CD4-positive, alpha-beta T cell treated with Interleukin-6 at 100 ng/mL for 8 hours (primary cell): Measurements from ENCODE around the gene HES6.
"Not testable (repeated sequence)": the region's sequence is repeated elsewhere in the genome, so short reads cannot be mapped to it uniquely, and the experiment has no call there.

ENCODE experiments used
- DNase-seq: peaks from one replicate; pipeline ENCODE4 v3.0.0-alpha.2; 2020; ENCODE audit warnings: mixed read lengths, low spot score

HES6 gene

DNA sequence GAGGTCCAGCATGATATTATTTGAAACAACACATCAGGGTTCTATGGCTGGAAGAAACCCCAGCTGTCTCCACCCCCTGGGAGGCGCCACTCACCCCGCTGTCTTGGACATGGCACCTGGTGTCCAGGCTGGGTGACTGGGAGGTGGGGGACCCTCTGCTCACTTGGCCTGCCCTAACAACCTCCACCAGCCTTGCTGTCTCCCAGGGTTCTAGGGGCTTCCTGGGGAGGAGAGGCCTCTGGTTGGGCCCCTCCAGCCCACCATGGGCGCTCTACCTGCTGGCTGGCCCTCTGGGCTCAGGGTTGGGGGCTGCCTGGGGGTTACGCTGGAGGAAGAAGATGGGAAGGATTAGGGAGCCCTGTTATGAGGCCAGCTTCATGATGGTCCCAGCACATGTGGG lies 32.3 kb upstream of the HES6 start:
- no peak for DNase-seq

DNA sequence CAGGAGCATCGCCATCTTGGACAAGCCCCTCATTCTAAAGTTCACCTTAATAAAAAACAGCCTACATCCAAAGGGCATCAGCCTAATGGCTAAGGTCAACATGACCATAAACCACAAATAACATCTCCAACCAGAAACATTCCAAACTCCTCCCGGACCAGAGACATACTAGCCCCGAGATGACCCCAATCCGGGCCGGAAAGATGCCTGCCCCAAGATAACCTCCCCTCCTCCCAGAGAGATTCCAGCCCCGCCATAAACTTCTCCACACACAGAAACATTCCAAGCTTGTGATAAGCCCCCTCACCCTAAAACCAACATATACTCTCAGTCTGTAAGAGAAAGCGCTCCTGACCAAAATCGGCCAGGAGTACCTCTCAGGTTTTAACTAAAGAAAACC lies 31.8 kb upstream of the HES6 start:
- not testable (repeated sequence) for DNase-seq

DNA sequence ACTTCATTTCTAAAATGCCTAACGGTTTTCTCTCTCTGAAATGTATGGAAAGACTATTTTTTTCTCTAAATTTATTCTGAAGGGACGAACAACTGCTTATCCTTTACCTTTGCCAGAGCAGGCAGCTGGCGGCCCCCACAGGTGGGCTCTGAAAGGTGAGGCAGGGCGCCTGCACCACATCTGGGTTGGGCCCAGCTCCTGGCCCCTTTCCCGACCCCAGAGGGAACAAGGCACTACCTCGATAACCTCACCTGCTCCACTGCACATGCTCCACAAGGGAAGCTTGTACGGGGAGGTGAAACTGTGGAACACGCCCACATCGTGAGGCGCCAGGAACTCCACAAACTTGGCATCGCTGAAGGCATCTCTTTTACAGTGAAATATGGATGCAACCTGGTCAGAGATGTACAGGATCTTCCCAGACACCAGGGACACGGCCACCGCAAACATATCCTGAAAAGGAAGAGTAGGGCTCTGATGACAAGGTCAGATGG lies 31.3 kb upstream of the HES6 start:
- no peak for DNase-seq

DNA sequence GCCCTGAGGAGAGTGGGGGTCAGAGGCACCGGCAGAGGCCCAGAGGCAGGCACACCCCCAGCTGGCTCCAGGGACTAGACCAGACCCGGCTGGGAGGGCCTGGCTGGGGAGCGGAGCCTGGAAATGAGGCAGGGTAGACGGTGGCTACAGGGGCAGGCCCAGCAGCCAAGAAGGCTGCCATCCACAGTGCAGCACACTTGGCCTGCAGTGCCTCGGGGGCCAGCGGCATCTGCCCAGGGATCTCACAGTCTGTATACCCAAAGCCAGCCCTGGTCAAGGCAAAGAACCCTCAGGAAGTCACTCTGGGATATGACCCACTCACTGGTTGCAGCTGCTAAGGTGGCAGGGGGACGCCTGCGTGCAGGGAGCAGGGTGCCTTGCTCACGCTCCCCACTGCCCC lies 30.8 kb upstream of the HES6 start:
- no peak for DNase-seq

DNA sequence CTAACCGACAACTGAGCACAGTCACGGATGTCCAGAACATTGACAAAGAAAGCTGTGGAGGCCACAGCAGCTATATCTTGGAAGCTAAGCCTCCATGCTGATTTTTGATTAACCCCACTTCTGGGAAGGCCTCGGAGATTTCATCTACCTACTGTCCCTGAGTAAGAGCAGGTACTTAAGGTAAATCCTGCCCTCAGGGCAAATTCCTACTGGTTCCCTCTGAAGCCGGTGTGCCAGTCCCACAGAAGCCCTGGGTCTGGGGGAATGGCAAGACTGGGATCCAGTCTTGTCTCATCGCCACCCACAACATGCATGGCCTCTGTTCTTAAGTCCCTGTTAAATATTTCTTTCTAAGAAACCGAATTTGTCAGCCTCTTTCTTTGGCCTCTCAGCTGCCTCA lies 29.9 kb upstream of the HES6 start:
- no peak for DNase-seq

DNA sequence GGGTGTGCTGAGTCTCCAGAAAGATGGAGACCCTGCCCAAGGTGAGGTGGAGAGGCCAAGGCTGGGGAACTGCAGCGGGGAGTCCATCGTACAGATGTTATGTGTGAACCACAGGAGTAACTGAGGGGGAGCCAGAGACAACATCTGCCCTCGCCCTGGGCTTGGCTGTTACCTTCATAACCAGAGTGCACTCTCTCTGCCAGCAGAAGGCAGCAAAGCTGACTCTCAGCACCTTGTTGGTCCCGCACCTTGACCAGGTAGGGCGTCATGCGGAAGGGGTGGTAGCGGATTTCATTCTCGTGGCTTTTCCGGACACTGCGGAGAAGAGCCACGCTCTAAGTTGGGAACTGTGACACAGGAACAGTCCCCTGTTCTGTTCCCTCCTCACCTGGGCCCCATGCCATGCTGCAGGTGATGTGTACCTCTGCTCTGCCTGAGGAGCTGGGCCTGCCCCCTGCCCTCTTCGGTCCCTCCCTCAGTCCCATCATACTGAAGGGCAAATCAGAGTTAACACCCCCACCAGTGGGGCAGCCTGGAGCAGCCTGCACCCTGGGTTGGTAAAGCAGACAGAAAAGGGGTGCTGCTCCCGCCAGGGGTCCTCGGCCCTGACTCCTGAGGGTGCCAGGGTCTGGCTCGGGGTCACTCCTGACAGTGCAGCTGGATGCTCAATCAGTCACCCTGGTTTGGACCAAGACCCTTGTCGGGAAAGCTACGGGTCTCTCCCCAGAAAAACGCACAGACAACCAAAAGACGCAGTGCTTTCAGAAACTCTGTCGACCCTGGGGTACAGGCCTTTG lies 28.2 kb upstream of the HES6 start:
- DNase-seq = no peak

DNA sequence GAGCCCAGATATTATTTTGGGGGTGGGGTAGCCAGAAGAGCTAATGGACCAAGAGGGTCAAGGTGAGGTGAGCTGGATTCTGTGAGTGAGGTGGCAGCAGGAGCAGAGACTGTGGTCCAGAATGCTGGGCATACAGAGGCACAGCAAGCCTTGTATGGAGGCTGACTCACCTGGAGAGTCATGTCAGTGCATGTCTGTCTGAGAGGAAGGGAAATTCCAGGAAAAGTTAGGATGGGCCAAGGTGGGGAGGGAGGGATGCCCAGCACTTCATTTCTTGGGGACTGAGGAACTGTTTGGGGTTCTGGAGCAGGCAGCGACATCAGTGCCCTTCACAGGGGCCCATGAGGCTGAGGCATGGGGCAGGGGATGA lies 27.5 kb upstream of the HES6 start:
- DNase-seq = no peak

DNA sequence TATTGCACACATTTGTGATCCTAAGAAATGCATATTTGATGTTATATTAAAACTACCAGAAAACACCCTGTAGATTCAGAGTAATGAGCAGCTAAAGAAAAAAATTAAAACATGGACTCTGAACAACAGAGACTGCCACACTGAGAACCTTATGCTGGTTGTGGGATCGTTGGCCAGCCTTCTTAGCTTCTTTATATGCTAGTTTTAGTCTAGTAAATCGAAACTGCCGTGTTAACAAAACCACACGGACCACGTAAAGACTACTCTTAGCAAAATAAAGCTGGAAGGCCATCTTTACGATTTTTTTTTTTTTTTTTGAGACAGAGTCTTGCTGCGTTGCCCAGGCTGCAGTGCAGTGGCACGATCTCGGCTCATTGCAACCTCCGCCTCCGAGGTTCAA lies 25.8 kb upstream of the HES6 start:
- DNase-seq = no peak

DNA sequence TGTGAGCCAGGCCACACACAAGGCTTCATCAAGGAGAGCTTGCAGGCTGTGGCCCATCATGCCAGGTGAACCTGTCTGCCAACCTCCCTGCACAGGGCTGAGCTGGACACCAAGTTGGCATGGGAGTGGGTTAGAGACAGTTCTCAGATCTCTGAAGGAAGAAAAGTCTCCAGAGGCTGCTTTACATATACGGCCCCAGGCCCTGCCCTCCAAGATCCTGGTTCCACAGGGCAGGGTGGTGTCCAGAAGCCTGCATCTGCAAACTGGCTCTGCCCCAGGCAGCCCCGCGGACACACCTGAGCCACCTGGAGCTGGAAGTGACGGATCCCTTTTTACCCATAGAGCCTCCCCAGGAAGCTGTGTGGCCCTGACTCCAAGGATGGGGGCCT lies 24.2 kb upstream of the HES6 start:
- no peak for DNase-seq

DNA sequence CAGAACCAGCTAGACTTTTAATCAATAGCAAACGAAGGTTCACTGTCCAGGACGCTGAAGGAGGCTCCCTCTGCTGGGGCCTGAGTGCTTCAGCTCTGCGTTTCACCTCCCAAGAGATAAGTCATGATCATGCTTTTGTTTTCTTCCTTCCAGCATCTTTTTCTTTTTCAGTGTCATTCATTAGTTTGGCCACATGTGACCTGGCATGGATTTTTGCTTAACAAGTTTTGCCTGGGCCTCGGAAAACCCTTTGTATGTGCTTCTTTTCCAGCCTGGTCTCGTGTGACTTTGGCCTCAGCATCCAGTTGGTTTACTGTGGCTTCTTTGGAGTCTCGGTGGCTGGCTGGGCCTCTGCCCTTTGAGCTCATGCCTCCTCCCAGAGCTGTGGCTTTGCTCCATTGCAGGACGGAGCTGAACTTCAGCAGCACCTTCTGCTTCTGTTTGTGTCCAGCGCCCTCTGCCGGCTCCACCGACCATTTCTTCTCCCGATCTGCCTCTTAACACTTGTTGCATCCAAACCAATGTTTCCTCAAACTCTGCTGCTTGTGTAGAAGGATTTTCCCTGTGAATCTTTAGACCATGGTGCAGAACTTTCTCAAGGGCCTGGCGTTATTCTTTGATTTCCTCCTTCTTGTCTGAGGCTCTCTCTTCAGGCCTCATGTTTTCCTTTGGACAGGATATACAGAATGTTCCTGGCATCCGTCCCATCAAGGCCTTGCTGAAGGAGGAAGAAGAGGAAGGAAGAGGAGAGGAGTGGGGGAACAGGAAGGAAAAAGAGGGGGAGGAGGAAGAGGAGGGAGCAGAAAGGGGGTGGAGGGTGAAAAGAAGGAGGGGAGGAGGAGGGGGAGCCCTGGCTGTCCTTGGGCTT lies 23.6 kb upstream of the HES6 start:
- DNase-seq = peak; percentile 72

DNA sequence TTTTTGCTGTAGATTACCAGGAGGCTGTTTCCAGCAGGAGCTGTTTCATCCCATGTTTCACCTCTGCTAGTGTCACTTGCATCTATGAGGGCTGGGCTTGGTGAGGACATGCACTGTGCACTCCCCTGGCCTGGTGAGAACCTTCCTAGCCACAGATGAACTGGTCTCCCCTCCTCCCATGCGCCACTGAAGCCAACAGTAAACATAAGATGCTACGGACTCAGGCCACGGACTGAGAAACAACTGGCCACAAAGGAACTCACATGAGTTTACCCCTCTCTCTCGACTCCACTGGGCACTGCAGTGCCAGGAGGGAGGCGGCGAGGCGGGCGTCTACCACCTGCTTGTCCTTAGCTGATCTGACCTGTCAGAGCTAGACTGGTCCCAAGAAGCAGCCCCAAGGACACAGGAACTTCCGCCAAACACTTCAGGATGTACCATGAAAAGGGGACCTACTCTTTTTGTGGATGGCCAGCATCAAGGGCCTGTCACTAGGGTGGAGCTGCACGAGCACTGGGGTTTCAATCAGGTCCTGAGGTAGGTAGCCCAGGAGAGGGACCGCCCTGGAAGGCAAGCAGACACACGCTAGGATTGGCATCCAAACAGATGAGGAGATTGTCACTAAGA lies 22.8 kb upstream of the HES6 start:
- DNase-seq = no peak

DNA sequence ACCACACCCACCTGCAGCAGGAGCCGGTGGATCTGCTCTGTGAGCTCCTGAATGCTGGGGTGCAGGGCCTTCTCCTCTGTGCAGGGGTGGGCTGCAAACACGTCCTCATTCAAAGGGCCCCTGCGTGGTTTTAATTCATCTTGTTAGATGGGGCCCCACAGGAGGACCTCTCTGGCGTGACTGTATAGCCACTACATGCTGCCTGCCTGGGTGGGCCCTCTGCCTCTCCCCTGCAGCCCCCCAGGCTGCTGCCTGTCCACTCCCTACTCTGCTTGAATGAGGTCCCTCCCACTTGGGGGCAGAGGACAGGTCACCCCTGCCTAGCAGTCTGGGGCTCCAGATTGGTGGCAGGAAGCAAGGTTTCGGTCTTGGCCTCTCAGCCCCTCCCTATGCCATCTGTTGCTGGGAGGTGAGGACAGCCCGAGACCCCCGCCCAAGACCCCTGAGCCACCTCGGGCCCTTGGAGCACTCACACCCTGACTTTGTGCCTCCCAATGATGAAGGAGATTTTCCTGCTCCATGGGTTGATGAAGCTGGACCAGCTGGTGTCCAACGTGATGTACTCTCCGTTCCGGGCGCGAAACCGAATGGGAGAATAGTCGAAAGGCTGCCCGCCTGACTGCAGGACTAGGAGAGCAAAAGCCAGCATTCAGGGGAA lies 22.0 kb upstream of the HES6 start:
- DNase-seq = no peak

DNA sequence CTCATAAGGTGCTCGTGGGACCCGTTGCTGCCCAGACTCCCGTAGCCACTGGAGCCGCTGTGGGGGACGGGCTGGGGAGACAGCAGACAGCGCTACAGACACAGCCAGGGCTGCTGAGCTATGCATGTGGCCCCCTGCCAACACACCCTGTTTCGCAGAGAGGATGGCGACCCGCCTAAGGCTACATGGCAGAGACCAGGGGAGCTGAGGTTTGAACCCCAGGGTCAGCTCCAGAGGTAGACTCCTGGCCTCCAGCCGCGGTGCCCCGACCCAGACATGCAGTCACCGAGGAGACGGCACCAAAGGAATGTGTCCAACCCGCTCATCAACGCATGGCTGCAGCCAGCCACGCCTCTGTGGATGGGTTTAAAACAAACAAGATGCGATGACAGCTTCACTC lies 21.0 kb upstream of the HES6 start:
- DNase-seq = no peak

DNA sequence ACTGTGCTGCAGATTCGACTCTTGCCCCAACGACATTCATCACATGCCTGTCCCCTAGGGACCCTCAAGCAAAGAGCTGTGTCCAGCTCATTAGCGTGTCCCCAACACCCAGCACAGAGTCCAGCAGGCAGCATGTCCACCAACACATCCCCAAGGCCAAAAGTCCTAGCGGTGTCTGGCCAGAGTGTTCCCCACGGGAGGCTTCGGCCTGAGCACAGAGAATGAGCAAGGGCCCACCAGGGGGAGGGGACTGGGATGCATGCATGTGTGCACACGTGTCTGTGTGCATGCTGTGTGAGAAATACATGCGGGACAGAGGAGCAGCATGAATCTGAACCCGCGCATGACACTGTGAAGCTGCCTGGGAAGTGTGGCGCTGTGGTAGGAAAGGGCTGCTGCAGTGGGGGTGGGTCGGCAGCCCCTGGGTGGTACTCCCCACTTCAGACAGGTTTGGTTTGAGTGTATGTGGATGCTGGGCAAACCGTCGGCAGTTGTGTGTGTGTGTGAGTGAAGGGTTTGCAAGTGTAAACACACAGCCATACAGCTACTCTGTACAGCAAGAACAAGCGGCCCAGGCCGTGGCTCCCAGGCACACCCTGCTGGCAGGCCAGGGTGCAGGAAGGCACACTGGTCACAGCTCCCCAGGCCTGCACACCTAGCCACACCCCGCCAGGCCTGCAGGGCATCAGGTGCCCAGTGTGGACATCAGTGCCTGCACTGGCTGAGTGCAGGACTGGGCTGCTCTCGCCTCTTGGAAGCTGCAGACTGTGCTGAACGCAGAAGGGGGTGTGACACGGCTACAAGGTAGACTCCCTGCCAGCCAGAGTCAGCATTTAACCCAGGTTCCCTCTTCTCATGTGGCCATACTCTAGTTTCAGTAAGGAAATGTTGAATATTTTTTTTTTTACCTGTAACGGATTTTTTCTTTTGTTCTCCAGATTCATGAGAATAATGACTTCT lies 19.5 kb upstream of the HES6 start:
- DNase-seq = no peak

DNA sequence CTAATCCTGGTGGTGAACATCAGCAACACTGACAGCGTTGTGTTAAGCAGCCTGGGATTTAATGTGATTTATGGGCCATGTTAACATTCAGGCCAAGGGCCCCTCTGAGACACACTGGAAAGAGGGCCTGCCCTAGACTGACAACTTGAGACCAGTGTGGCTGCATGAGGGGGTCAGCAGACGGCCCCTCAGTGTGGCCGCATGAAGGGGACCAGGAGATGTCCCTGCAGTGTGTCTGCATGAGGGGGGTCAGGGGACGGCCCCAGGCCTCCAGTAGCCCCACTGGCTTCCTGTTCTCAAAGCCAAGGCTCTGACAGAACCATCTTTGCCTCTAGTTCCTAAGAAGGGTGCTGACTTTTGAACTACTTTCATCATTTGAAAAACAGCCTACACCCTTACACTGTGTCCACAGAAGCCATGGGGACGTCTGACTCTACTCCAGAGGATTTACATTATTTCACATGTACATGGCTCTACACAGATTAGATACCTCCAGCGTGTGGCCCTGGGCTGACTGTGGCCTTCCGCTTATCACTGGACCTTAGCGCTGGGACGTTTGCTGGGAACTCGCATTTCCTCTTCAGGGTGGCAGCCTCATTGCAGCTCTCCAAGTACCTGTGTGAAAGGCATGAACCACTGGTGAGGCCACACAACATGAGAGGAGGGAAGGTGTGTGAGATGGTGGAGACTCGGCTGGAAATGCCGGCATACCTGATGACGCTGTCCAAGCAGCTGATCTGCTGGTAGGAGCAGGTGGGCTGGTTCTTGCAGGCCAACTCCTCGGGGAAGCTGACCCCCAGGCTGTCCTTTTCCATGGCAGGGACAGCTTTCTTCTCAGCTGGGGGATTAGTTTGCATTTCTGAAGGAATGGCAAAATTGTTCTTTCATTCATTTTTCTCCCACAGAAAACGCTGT lies 18.2 kb upstream of the HES6 start:
- DNase-seq = no peak

DNA sequence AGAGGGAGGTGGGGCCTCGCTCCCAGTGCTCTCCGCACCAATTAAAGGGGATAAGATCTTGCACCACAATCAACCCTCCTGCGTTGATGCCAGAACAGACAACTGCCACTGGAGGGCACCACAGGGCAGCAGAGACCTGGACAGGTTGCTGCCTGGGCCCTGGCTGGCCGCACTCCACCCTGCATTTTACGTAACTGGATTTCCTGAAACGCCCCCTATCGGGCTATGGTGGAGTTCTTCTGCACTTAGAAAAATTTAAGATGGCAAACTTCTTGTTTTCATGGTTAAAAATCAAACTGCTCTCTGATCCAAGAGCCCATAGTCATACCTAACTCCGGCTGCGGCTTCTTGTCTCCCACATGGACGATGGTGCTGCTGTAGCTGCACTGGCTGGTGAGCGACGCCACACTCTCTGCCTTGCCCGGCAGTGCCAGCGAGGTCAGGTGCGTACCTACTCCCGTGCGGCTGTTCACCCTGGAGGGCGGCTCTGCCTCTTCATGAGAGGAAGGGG lies 16.8 kb upstream of the HES6 start:
- DNase-seq = peak; percentile 74

DNA sequence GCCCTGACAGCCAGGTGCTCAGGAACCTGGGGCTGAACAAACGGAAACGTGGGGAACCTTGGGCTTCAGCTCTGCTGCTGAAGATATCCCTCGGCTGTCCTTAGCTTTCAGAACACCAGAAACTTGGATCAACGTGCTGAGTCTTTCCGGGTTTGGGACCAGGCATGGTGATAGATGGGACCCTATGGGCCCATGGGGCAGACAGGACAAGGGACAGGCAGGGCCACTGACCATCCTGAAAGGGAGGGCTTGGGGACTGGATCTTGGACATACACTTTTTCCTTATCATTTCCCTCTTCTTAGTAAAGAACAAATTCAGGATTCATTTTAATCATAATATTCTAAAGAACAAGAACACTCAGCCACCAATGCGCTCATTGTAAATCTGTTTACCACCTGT lies 16.3 kb upstream of the HES6 start:
- no peak for DNase-seq

DNA sequence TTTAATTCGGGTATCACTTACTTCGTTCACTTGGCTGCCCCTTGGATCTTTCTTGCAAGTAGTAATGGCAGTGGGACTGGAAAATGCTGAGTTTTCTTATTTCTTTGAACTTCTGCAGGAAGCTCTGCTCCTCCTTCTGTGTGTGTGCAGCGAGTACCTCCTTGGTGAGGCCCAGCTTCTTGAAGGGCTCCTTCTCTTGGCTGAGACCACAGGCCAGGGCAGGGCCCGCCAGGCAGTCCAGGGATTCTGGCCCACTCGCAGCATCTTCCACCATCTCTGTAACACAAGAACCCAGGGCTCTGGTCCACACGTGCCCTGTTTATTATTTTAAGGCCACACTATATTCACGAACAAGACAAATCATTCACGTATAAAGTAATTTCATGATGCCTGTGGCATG lies 15.8 kb upstream of the HES6 start:
- DNase-seq = no peak

DNA sequence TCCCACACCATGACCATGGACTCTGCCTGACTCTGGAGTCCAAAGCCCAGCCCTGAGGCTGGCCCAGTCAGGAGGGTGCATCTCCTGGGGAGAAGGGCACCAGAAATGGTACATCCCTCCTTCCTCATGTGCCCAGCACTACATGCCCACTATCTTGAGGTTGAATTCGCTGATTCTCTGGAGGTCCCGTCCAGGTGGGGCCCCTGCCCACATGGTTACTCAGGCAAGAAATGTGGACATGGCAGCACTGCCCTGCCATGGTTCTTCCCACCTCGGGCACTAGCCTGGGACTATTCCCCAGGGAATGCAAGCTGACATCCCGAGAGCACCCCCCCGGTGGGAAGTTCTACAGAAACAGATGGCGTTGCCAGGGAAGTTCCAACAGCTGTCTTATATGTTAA lies 15.3 kb upstream of the HES6 start:
- DNase-seq = no peak
